ENCODE measurements around the gene C16orf54. TPM values are rescaled to one million over a fixed set of nuclear protein-coding genes. Genes with fewer than 3 reads are reported as not detected.

The C16orf54 gene
- total RNA-seq, 1 experiment from 2014 or later = not detected

DNA sequence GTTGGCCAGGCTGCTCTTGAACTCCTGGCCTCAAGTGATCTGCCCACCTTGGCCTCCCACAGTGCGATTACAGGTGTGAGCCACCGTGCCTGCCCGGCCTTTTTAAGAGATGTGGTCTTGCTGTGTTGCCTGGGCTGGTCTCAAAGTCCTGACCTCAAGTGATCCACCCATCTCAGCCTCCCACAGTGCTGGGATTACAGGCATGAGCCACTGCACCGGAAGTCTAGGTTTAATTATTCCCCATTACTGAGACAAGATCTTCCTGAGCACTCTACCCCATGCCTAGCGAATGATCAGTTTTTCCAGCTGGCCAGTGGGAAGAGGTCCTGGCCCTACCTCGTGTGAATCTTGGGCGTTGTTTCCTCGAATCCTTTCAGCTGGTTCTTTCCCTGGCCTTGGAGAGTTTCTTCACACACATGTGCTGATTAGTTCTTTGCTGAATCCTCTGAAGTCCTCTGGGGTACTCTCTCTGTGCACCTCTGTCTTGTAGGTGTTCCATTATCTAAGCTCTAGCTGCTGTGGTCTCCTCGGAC, 18.9 kb downstream of the C16orf54 start:
- Histone ChIP-seq H3K56ac (ENCODE audit: insufficient read length, low read depth, low read length) (no peak overlapping the region), H3K23me2 (ENCODE audit: insufficient read length, low read depth, low read length, poor library complexity, severe bottlenecking) (no peaks in the 10 kb centered on the region), H2AFZ (ENCODE audit: low read length) (no peak overlapping the region), H4K20me1 (ENCODE audit: control insufficient read depth, insufficient read depth, insufficient read length) (peaks cover 3% of the 10 kb centered on the region), H4K8ac (replicated peaks; ENCODE audit: insufficient read length, low read depth, low read length) (no peak overlapping the region), H4K5ac (ENCODE audit: insufficient read length, low read depth, low read length) (no peak overlapping the region), H2AK5ac (ENCODE audit: insufficient read length, low read length) (no peak overlapping the region), H3K4me1 (ENCODE audit: insufficient read depth, low read length) (no peaks in the 10 kb centered on the region), H2BK5ac (ENCODE audit: insufficient read length, low read length) (no peak overlapping the region), H3K27ac (ENCODE audit: insufficient read length, low read depth, low read length) (peak overlapping the region; percentile 17), H2BK15ac (ENCODE audit: low read depth, low read length) (no peak overlapping the region), H3K27me3 (ENCODE audit: insufficient read depth, low read length) (no peaks in the 10 kb centered on the region), H3K9ac (ENCODE audit: extremely low read depth, insufficient read length, low read length) (no peak overlapping the region), H2BK20ac (ENCODE audit: low read depth, low read length, poor library complexity, severe bottlenecking) (no peak overlapping the region), H2BK120ac (ENCODE audit: low read depth, low read length, poor library complexity, severe bottlenecking) (no peak overlapping the region), H3K79me2 (ENCODE audit: insufficient read depth, low read length) (peaks cover 8% of the 10 kb centered on the region; the same call in 1 of the 2 replicates), H3K18ac (ENCODE audit: insufficient read length, low read depth, low read length) (no peak overlapping the region), H3K4me2 (ENCODE audit: insufficient read depth, insufficient read length, low read length) (no peak overlapping the region), H3K23ac (ENCODE audit: insufficient read length, low read depth, low read length) (no peak overlapping the region), H3K14ac (ENCODE audit: insufficient read depth, low read length) (no peak overlapping the region; the same call in 1 of the 2 replicates), H4K91ac (ENCODE audit: insufficient read length, low read depth, low read length) (no peak overlapping the region), H3T11ph (ENCODE audit: low read length) (no peak overlapping the region), H2BK12ac (ENCODE audit: insufficient read length, low read depth, low read length) (no peak overlapping the region), H3K4ac (ENCODE audit: low read depth, low read length) (no peak overlapping the region), H3K79me1 (ENCODE audit: insufficient read depth, low read depth, low read length, poor library complexity, severe bottlenecking) (peaks cover 8% of the 10 kb centered on the region), H3K9me3 (ENCODE audit: control insufficient read depth, low read depth, low read length) (no peaks in the 10 kb centered on the region)
- WGBS (ENCODE audit: extremely low coverage, insufficient read length, low lambda C conversion rate) = no CpG with 5 or more reads among the region's 9 CpGs
- no peak for DNase-seq
- H3K27ac Mint-ChIP-seq = peak overlapping the region; percentile 18 to 74 (median 20); a peak in 6 of 7 replicates
- H3K4me3 Mint-ChIP-seq = no peak overlapping the region; a peak in 1 of 5 replicates
- TF ChIP-seq, protein P1, sequence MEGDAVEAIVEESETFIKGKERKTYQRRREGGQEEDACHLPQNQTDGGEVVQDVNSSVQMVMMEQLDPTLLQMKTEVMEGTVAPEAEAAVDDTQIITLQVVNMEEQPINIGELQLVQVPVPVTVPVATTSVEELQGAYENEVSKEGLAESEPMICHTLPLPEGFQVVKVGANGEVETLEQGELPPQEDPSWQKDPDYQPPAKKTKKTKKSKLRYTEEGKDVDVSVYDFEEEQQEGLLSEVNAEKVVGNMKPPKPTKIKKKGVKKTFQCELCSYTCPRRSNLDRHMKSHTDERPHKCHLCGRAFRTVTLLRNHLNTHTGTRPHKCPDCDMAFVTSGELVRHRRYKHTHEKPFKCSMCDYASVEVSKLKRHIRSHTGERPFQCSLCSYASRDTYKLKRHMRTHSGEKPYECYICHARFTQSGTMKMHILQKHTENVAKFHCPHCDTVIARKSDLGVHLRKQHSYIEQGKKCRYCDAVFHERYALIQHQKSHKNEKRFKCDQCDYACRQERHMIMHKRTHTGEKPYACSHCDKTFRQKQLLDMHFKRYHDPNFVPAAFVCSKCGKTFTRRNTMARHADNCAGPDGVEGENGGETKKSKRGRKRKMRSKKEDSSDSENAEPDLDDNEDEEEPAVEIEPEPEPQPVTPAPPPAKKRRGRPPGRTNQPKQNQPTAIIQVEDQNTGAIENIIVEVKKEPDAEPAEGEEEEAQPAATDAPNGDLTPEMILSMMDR (conservative IDR thresholded peaks at IDR 0.05) = no peak
- no peaks in the 10 kb centered on the region; the same call in 1 of the 2 replicates for H3K27me3 Mint-ChIP-seq (ENCODE audit: low read depth)
- peaks cover 52 to 70% (median 68%) of the 10 kb centered on the region in 3 experiments; a peak in 6 of 7 replicates for H3K36me3 Mint-ChIP-seq (ENCODE audit: insufficient read depth in 1 of 3, low read depth in 3 of 3)
- peaks cover 11 to 20% of the 10 kb centered on the region in 2 experiments for H3K4me1 Mint-ChIP-seq
- H3K9me3 Mint-ChIP-seq = no peaks in the 10 kb centered on the region

All from H9 (cell line).